HG03442 (cell line): ENCODE results near the gene CASP9.
"Not testable (repeated sequence)": the region's sequence is repeated elsewhere in the genome, so short reads cannot be mapped to it uniquely, and the experiment has no call there.

Experiments used
- ATAC-seq: cut with Tn5 transposase; IDR thresholded peaks from one replicate; pipeline ENCODE4 v1.9.1; 2021; ENCODE audit warnings: mild to moderate bottlenecking, moderate library complexity; ENCODE audit not compliant: unreplicated experiment

The CASP9 gene

DNA sequence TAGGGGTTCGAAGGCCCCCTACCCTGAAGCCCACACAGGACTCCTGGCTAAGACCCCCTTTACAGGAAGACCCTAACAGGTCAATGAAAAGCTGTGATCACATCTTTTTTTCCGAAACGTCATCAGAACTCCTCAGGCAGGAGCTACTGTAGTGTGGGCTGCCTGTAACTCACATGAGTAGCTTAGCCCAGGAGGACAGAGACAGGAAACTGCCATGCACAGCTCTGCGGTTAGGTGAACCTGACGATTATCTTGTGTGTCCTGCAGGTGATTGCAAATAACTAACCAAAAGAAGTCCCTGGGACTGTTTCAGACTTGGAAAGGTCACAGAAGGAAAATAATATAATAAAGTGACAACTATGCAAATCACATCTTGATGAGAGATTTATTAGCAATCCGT lies 52.3 kb downstream of the CASP9 start:
- not testable (repeated sequence) for ATAC-seq

DNA sequence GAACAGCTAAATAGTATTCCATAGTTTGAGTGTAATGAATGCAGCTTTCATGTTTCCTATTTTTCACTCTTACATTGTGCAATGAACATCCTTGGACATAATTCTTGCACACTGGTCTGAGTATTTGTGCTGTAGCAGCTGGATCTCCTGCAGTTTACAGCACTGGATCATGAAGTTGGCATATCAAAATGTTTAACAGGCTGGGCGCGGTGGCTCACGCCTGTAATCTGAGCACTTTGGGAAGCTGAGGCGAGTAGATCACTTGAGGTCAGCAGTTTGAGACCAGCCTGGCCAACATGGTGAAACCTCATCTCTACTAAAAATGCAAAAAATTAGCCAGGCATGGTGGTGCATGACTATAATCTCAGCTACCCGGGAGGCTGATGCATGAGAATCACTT lies 52.9 kb downstream of the CASP9 start:
- ATAC-seq, result not testable (repeated sequence)

GRCh38 chr1:15469821-15470448 lies 54.1 kb downstream of the CASP9 start:
- ATAC-seq, result not testable (repeated sequence)

- ATAC-seq, result no peak
Observed at GRCh38 chr1:15469361-15469760, 54.7 kb downstream of the CASP9 start.

- no peak for ATAC-seq
Observed at GRCh38 chr1:15468145-15468544, 55.9 kb downstream of the CASP9 start.

- not testable (repeated sequence) for ATAC-seq
Observed at GRCh38 chr1:15466955-15467625, 56.9 kb downstream of the CASP9 start.

- no peak for ATAC-seq
Observed at GRCh38 chr1:15465674-15466073, 58.3 kb downstream of the CASP9 start.

DNA sequence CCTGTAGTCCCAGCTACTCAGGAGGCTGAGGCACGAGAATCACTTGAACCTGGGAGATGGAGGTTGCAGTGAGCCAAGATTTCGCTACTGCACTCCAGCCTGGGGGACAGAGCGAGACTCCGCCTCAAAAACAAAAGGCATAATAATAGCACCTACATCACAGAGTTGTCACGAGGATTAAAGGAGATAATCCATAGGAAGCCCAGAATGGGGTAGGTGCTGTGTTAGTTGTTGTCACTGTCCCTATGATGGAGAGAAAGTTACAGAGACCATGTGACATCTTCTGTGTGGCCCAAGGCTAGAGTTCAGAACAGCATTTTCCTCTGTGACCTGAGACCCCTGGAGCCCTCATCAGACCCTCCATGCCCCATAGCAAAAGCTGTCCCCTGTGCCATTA lies 60.1 kb downstream of the CASP9 start:
- not testable (repeated sequence) for ATAC-seq

- not testable (repeated sequence) for ATAC-seq
Observed at GRCh38 chr1:15463064-15463800, 60.8 kb downstream of the CASP9 start.

DNA sequence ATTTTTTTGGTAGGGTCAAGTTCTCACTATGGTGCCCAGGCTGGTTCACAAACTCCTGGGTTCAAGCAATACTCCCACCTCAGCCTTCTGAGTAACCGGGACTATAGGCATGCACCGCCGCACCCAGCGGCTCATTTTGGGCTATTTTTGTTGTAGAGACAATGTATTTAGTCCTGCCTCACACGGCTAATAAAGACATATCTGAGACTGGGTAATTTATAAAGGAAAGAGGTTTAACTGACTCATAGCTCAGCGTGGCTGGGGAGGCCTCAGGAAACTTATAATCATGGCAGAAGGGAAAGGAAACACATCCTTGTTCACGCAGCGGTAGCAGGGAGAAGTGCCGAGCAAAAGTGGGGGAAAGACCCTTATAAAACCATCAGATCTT lies 63.3 kb downstream of the CASP9 start:
- no peak for ATAC-seq

GRCh38 chr1:15459771-15460707 lies 64.0 kb downstream of the CASP9 start:
- ATAC-seq, result no peak

GRCh38 chr1:15458388-15458787 lies 65.6 kb downstream of the CASP9 start:
- not testable (repeated sequence) for ATAC-seq

- ATAC-seq, result no peak
Observed at GRCh38 chr1:15457585-15457984, 66.4 kb downstream of the CASP9 start.

- no peak for ATAC-seq
Observed at GRCh38 chr1:15456313-15456954, 67.6 kb downstream of the CASP9 start, which contains the start of gene CELA2A. TSS of gene CELA2A (plus strand) at chr1:15456732. CDS start at chr1:15456754, 22 bp downstream.

GRCh38 chr1:15455522-15455921 lies 68.5 kb downstream of the CASP9 start:
- ATAC-seq, result no peak

- ATAC-seq, result no peak
Observed at GRCh38 chr1:15454256-15454655, 69.8 kb downstream of the CASP9 start.

DNA sequence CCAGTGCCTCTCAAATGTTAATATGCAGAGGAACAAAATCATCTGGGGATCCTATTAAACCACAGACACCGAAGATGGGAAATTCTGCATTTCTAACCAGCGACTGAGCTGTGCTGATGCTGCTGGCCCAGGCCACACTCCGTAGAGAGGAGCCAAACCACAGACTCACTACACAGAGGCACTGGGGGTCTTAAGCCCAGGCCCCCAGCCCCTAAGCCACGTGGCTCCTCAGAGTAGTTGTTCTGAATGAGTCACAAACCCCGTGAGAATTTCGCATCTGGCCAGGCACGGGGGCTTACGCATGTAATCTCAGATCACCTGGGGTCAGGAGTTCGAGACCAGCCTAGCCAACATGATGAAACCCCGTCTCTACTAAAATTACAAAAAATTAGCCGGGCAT lies 70.3 kb downstream of the CASP9 start:
- no peak for ATAC-seq

- no peak for ATAC-seq
Observed at GRCh38 chr1:15452866-15453571, 71.0 kb downstream of the CASP9 start.

DNA sequence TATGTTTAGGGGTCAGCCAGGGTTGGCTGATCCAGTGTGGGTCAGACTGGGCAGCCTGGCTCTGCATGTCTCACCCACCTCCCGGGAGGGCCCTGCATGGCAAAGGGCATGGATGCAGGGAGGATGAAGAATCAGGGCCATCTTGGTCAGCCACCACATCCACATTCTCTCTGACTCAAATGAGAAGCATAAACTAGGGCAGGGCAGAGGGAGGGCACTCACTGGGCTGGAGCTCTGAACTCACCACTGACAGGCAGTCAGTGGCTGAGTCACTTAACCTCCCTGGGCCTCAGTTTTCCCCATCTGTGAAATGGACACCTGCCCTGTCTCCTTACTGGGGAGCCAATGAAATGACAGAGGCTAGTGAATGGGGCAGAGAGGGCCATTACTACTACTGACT lies 71.8 kb downstream of the CASP9 start:
- no peak for ATAC-seq
